ENCODE data around the gene MORN1. TPM values are rescaled to one million over a fixed set of nuclear protein-coding genes. Genes with fewer than 3 reads are reported as not detected.

Gene MORN1
- total RNA-seq, 1 experiment from 2014 or later: 47.8 TPM

- Histone ChIP-seq H3K79me2 (ENCODE audit: low read depth) (no peaks in the 10 kb centered on the region), H3K4me2 (no peak overlapping the region), H3K27ac (no peak overlapping the region), H4K20me1 (ENCODE audit: insufficient read depth) (no peaks in the 10 kb centered on the region), H3K27me3 (ENCODE audit: insufficient read depth, low read depth) (no peaks in the 10 kb centered on the region), H3K9me3 (ENCODE audit: insufficient read depth, low read depth) (no peaks in the 10 kb centered on the region), H3K36me3 (ENCODE audit: low read depth) (no peaks in the 10 kb centered on the region; the same call in 1 of the 2 replicates), H3K4me1 (replicated peaks; ENCODE audit: insufficient read depth) (peaks cover 11% of the 10 kb centered on the region; the same call in 1 of the 2 replicates), H2AFZ (no peak overlapping the region), H3K9me2 (ENCODE audit: insufficient read depth) (no peaks in the 10 kb centered on the region), H3K4me3 (no peak overlapping the region), H3F3A (ENCODE audit: insufficient read depth, low read depth) (peaks cover 33% of the 10 kb centered on the region)
- intact Hi-C loops (cut with micrococcal nuclease; ENCODE audit: unreplicated experiment): loop anchor here (5.0 to 10.0 kb wide), 3 partner anchors 82 to 224 kb away; partner anchors contain the start of genes HES5, MORN1, RER1 and SKI
- ChIA-PET POLR2A (ENCODE audit: unreplicated experiment) (interaction anchor here (0.5 kb wide), 1 partner anchor 12 kb away, joined by 4 read pairs; no protein-coding TSS in a partner anchor), CTCF (no interaction called here)
- DNase-seq: no peak
- no TSS peak for BruUV-seq (replicated peaks)
- no peak for TF ChIP-seq EZH2 (IDR thresholded peaks at IDR 0.05; ENCODE audit: low read depth)
- TF ChIP-seq, protein P1, sequence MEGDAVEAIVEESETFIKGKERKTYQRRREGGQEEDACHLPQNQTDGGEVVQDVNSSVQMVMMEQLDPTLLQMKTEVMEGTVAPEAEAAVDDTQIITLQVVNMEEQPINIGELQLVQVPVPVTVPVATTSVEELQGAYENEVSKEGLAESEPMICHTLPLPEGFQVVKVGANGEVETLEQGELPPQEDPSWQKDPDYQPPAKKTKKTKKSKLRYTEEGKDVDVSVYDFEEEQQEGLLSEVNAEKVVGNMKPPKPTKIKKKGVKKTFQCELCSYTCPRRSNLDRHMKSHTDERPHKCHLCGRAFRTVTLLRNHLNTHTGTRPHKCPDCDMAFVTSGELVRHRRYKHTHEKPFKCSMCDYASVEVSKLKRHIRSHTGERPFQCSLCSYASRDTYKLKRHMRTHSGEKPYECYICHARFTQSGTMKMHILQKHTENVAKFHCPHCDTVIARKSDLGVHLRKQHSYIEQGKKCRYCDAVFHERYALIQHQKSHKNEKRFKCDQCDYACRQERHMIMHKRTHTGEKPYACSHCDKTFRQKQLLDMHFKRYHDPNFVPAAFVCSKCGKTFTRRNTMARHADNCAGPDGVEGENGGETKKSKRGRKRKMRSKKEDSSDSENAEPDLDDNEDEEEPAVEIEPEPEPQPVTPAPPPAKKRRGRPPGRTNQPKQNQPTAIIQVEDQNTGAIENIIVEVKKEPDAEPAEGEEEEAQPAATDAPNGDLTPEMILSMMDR (conservative IDR thresholded peaks at IDR 0.05): no peak
These were observed 80.8 kb downstream of the MORN1 start for GRCh38 chr1:2310332-2311183.

DNA sequence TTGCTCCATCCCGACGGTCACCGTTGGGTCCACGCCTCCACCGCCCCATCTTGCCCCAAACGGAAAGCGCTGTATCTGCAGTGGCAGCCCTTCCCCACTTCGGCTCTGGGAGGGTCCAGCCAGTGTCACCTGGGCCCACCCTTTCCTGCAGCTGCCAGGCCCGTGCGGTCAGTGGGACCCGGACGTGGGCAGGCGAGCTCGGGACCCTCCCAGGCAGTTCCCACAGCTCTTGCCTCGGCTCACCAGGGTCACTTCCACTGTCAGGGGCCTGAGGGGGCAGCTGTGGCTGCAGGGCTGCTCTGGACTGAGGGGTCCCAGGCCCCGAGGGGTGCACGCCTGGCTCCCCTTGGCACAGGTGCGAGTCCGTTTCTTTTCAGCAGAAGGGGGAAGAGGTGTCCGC, 82.5 kb downstream of the MORN1 start:
- Histone ChIP-seq H2AFZ (no peak overlapping the region), H3K4me3 (no peak overlapping the region), H3K9me2 (ENCODE audit: insufficient read depth) (no peaks in the 10 kb centered on the region), H3K36me3 (ENCODE audit: low read depth) (peaks cover 7% of the 10 kb centered on the region; the same call in 1 of the 2 replicates), H3F3A (ENCODE audit: insufficient read depth, low read depth) (peaks cover 29% of the 10 kb centered on the region), H4K20me1 (ENCODE audit: insufficient read depth) (no peaks in the 10 kb centered on the region), H3K79me2 (ENCODE audit: low read depth) (no peaks in the 10 kb centered on the region), H3K9me3 (ENCODE audit: insufficient read depth, low read depth) (no peaks in the 10 kb centered on the region), H3K4me1 (replicated peaks; ENCODE audit: insufficient read depth) (peaks cover 6% of the 10 kb centered on the region; the same call in 1 of the 2 replicates), H3K4me2 (no peak overlapping the region), H3K27ac (no peak overlapping the region), H3K27me3 (ENCODE audit: insufficient read depth, low read depth) (no peaks in the 10 kb centered on the region)
- DNase-seq: no peak
- BruUV-seq (replicated peaks): no TSS peak
- intact Hi-C loops (cut with micrococcal nuclease; ENCODE audit: unreplicated experiment): no loop called here
- ChIA-PET CTCF (interaction anchor here (0.8 kb wide), 1 partner anchor 239 kb away, joined by 5 read pairs; no protein-coding TSS in a partner anchor), POLR2A (ENCODE audit: unreplicated experiment) (interaction anchor here (0.6 to 0.7 kb wide), 2 partner anchors 53 to 79 kb away, joined by 3 to 10 read pairs; no protein-coding TSS in a partner anchor)
- TF ChIP-seq, protein P1 (conservative IDR thresholded peaks at IDR 0.05): no peak
- no peak for TF ChIP-seq EZH2 (IDR thresholded peaks at IDR 0.05; ENCODE audit: low read depth)

GRCh38 chr1:2307972-2308371, 83.4 kb downstream of the MORN1 start:
- no peak overlapping the region for H3K27ac ChIP-seq
- BruUV-seq (replicated peaks): TSS peak; percentile 25
- intact Hi-C loops (cut with micrococcal nuclease; ENCODE audit: unreplicated experiment): no loop called here

More at GRCh38 chr1:2307972-2308371, 83.4 kb downstream of the MORN1 start:
- Histone ChIP-seq H3K4me3 (no peak overlapping the region), H4K20me1 (ENCODE audit: insufficient read depth) (no peaks in the 10 kb centered on the region; the same call in 1 of the 2 replicates), H3K36me3 (ENCODE audit: low read depth) (peaks cover 7% of the 10 kb centered on the region; the same call in 1 of the 2 replicates), H3K9me3 (ENCODE audit: insufficient read depth, low read depth) (no peaks in the 10 kb centered on the region), H2AFZ (no peak overlapping the region), H3K27me3 (ENCODE audit: insufficient read depth, low read depth) (no peaks in the 10 kb centered on the region), H3K79me2 (ENCODE audit: low read depth) (no peaks in the 10 kb centered on the region), H3K9me2 (ENCODE audit: insufficient read depth) (no peaks in the 10 kb centered on the region), H3F3A (ENCODE audit: insufficient read depth, low read depth) (peaks cover 27% of the 10 kb centered on the region), H3K4me1 (replicated peaks; ENCODE audit: insufficient read depth) (peaks cover 6% of the 10 kb centered on the region; the same call in 1 of the 2 replicates), H3K4me2 (no peak overlapping the region)
- no peak for DNase-seq
- CTCF ChIA-PET: no interaction called here
- TF ChIP-seq EZH2 (IDR thresholded peaks at IDR 0.05; ENCODE audit: low read depth): no peak
- TF ChIP-seq, protein P1 (conservative IDR thresholded peaks at IDR 0.05): no peak
- POLR2A ChIA-PET (ENCODE audit: unreplicated experiment): no interaction called here
